K562 (cell line): ENCODE data around the gene CGNL1. TPM values are rescaled to one million over a fixed set of nuclear protein-coding genes. Genes with fewer than 3 reads are reported as not detected.
A peak's percentile ranks its signal among the peaks of the same experiment; 100 is the strongest.

Experiments used
- ATAC-seq: fragments of 200-7000 bp; cut with Tn5 transposase; 3 replicates; pipeline ENCODE4 v1.9.1; 2020; ENCODE audit warnings: moderate library complexity
- BruUV-seq: library from RNA; stranded (reverse); fragments of 400-500 nt; replicated peaks from 2 replicates; lab custom pipeline; 2021; lab: Mats Ljungman, UMichigan
- CTCF ChIA-PET: fragments of 300-600 bp; formaldehyde crosslinking; extraction: SDS; loops from one replicate; lab custom pipeline; 2021; ENCODE audit warnings: low intra/inter-chr PET ratio; lab: Yijun Ruan, JAX
- POLR2A ChIA-PET: fragments of 300-600, 350-650 bp; sonication (Branson Sonifier 250); formaldehyde crosslinking; extraction: SDS; loops from one replicate; lab custom pipeline; 2021; ENCODE audit warnings: antibody characterized with exemption, inconsistent platforms; lab: Yijun Ruan, JAX
- DNase-seq, 4 experiments: peaks; one replicate each; pipeline versions ENCODE4 v3.0.0 to v3.0.0-alpha.2; 2011 to 2018; ENCODE audit warnings: low spot score in 3 of 4, mixed read lengths in 3 of 4; ENCODE audit errors: extremely low read depth in 1 of 4
- FAIRE-seq: peaks from 2 replicates; lab custom pipeline; 2011; peaks lifted over from hg19 to GRCh38; lab: Jason Lieb, UNC
- H2AFZ ChIP-seq: 2 replicates; pipeline ENCODE4 v1.6.0; 2011; ENCODE audit warnings: low read depth, low read length, control low read depth, inconsistent platforms
- H3K27ac ChIP-seq: fragments of 200-600 bp; 3 replicates; pipeline ENCODE4 v1.8.0; 2011; ENCODE audit warnings: low read depth, mild to moderate bottlenecking, control low read depth, inconsistent platforms, low read length, moderate library complexity, mixed read lengths; ENCODE audit errors: extremely low read depth
- H3K27me3 ChIP-seq, 2 experiments: fragments of 300-600 bp in 1 of 2; 2 replicates in 1 of 2; 3 replicates in 1 of 2; pipeline versions ENCODE4 v1.6.0 to v1.8.0; 2011; ENCODE audit warnings: inconsistent platforms in 2 of 2, low read length in 2 of 2, mild to moderate bottlenecking in 1 of 2, mixed read lengths in 1 of 2, moderate library complexity in 1 of 2; ENCODE audit not compliant: control insufficient read depth in 2 of 2, insufficient read depth in 2 of 2
- H3K36me3 ChIP-seq: fragments of 300-600 bp; 3 replicates; pipeline ENCODE4 v1.8.0; 2011; ENCODE audit warnings: mild to moderate bottlenecking, low read length, inconsistent platforms; ENCODE audit not compliant: control insufficient read depth, insufficient read depth
- H3K4me1 ChIP-seq, 2 experiments: fragments of 200-600 bp in 1 of 2; replicated peaks in 1 of 2; 2 replicates in 1 of 2; 3 replicates in 1 of 2; pipeline versions ENCODE4 v1.5.1 to v1.8.0; 2011; ENCODE audit warnings: inconsistent platforms in 2 of 2, low read length in 2 of 2, mild to moderate bottlenecking in 1 of 2, mixed read lengths in 1 of 2, moderate library complexity in 1 of 2; ENCODE audit not compliant: control insufficient read depth in 2 of 2, insufficient read depth in 2 of 2
- H3K4me2 ChIP-seq: 2 replicates; pipeline ENCODE4 v1.6.1; 2011; ENCODE audit warnings: low read length, control low read depth, inconsistent platforms, mixed read lengths; ENCODE audit not compliant: insufficient read depth
- H3K4me3 ChIP-seq: fragments of 200-600 bp; sonication (generic), shearing (Covaris generic); 2 replicates; pipeline ENCODE4 v1.5.1; 2016; ENCODE audit warnings: control low read depth, inconsistent platforms
- H3K79me2 ChIP-seq: fragments of 200-600 bp; 3 replicates; pipeline ENCODE4 v1.8.0; 2011; ENCODE audit warnings: low read length, inconsistent platforms; ENCODE audit not compliant: control insufficient read depth, insufficient read depth
- H3K9ac ChIP-seq, 2 experiments: 2 replicates each; pipeline versions ENCODE4 v1.6.0 to v1.6.1; 2011; ENCODE audit warnings: low read depth in 2 of 2, low read length in 2 of 2, control low read depth in 1 of 2, inconsistent platforms in 1 of 2, mild to moderate bottlenecking in 1 of 2, mixed read lengths in 1 of 2; ENCODE audit not compliant: insufficient read depth in 1 of 2
- H3K9me1 ChIP-seq: one replicate; pipeline ENCODE4 v1.6.0; 2011; ENCODE audit warnings: inconsistent platforms, mild to moderate bottlenecking, low read length, moderate library complexity; ENCODE audit not compliant: control insufficient read depth, insufficient read depth
- H3K9me3 ChIP-seq: replicated peaks from 2 replicates; pipeline ENCODE4 v1.5.1; 2011; ENCODE audit warnings: low read depth, low read length, inconsistent platforms; ENCODE audit not compliant: control insufficient read depth, insufficient read depth
- H4K20me1 ChIP-seq: replicated peaks from 2 replicates; pipeline ENCODE4 v1.6.1; 2011; ENCODE audit warnings: low read length, inconsistent platforms, mixed read lengths; ENCODE audit not compliant: control insufficient read depth, insufficient read depth
- BRCA1 ChIP-seq, 2 experiments: fragments of 450-650 bp in 1 of 2; sonication (generic) in 1 of 2; formaldehyde crosslinking in 1 of 2; IDR thresholded peaks; 2 replicates each; pipeline versions ENCODE4 v1.5.0 to v1.6.1; 2017 to 2020; ENCODE audit warnings: mild to moderate bottlenecking in 1 of 2, missing genetic modification reagents in 1 of 2
- CHD7 ChIP-seq: fragments of 200-600 bp; sonication (generic); IDR thresholded peaks from one replicate; pipeline ENCODE4 v1.6.1; 2012; ENCODE audit warnings: mild to moderate bottlenecking, low read depth, low read length, inconsistent platforms
- CREBBP ChIP-seq: IDR thresholded peaks from one replicate; pipeline ENCODE4 v1.6.1; 2012; ENCODE audit warnings: low read depth, mild to moderate bottlenecking, control low read depth, inconsistent platforms, low read length
- CTCF ChIP-seq, 3 experiments: IDR thresholded peaks in 2 of 3; conservative IDR thresholded peaks in 1 of 3; 2 replicates each; pipeline ENCODE4 v1.5.1; 2011 to 2012; ENCODE audit warnings: low read length in 3 of 3, mild to moderate bottlenecking in 3 of 3, control low read depth in 2 of 3, improper control_type of control experiment in 1 of 3, inconsistent platforms in 1 of 3, low read depth in 1 of 3, mixed read lengths in 1 of 3, moderate library complexity in 1 of 3; ENCODE audit not compliant: insufficient read depth in 2 of 3
- MCM5 ChIP-seq: fragments of 450-650 bp; IDR thresholded peaks from 2 replicates; pipeline ENCODE4 v1.6.1; 2016; ENCODE audit warnings: low read depth
- SPI1 ChIP-seq: IDR thresholded peaks from 2 replicates; pipeline ENCODE4 v1.6.1; 2011; ENCODE audit warnings: low read depth, low read length, control low read depth, borderline replicate concordance
- WGBS: fragments of 100-300 bp; shearing (Covaris generic); methylation state at CpG from one replicate; pipeline ENCODE4 v1.1.6; 2016; ENCODE audit warnings: low coverage, mixed read lengths; ENCODE audit not compliant: insufficient coverage; ENCODE audit errors: missing lambda C conversion rate; 5-methylcytosine and 5-hydroxymethylcytosine counted together
- in situ Hi-C: fragments of 300-500 bp; cut with MboI; formaldehyde crosslinking; loops from 4 replicates; pipeline ENCODE4 v1.15.0; 2018; ENCODE audit warnings: inconsistent platforms, mixed read lengths
- intact Hi-C: fragments of 100-400 bp; cut with micrococcal nuclease; formaldehyde crosslinking; loops from 2 replicates; pipeline ENCODE4 v1.14.2; 2022
- polyA plus RNA-seq, 8 experiments: library from polyadenylated mRNA; depleted of rRNA in 4 of 8; stranded (reverse) in 5 of 8; unstranded in 3 of 8; fragments of >200 nt; fragmentation: Nextera tagmentation in 2 of 8; fragmentation: Illumina TruSeq in 1 of 8; extraction: Ambion mirVana in 2 of 8; extraction: Trizol in 1 of 8; gene quantifications; 2 replicates each; pipeline versions ENCODE4 v1.2.1 to v1.2.3, GENCODE V29; 2011 to 2014; ENCODE audit warnings: inconsistent platforms in 1 of 8, missing spikeins in 1 of 8
- total RNA-seq, 7 experiments: library from RNA; depleted of rRNA in 6 of 7; stranded (reverse); fragments of >200 nt in 6 of 7; fragmentation: Illumina TruSeq in 2 of 7; extraction: Trizol in 2 of 7; gene quantifications; 2 replicates each; pipeline versions ENCODE4 v1.2.1 to v1.2.3, GENCODE V29; 2011 to 2021; ENCODE audit warnings: low replicate concordance in 1 of 7

CGNL1 gene
- total and polyA plus RNA-seq, 9 of the 15 experiments (the other 6 are each of a cell fraction or from before 2014, with no cell fraction given): 0.01 to 0.07 TPM; not detected in 7

- H4K20me1 ChIP-seq: no peaks in the 10 kb centered on the region
- POLR2A ChIA-PET: interaction anchor here (0.6 to 1.3 kb wide), 4 partner anchors 10 to 290 kb away, joined by 3 read pairs; partner anchors contain the start of gene CGNL1
- no peak overlapping the region for H3K9ac ChIP-seq
- no peak overlapping the region for H3K27ac ChIP-seq
- TF ChIP-seq SPI1 (peak; percentile 90), BRCA1 (IDR thresholded peaks at IDR 0.05) (no peak), BRCA1 (CRISPR knock-in tag; IDR thresholded peaks at IDR 0.05) (no peak), CHD7 (no peak), CREBBP (no peak), CTCF (IDR thresholded peaks at IDR 0.05 in 2 of 3, conservative IDR thresholded peaks at IDR 0.05 in 1 of 3; ENCODE audit: insufficient read depth in 2 of 3, low read depth in 1 of 3, low read length in 3 of 3) (peak in 2 of 3 experiments; percentile 8 to 25; a peak in 1 of 6 replicates), MCM5 (no peak)
- FAIRE-seq (peak; percentile 79), DNase-seq (no peak), ATAC-seq (peak; percentile 73)
- peaks cover 5 to 7% of the 10 kb centered on the region in 2 experiments; a peak in 4 of 5 replicates for H3K27me3 ChIP-seq
- H3K4me1 ChIP-seq: no peaks in the 10 kb centered on the region
- 35% methylated on average over 9 of the region's 9 CpGs for WGBS
- CTCF ChIA-PET: no interaction called here
- no peaks in the 10 kb centered on the region for H3K9me3 ChIP-seq
- no peak overlapping the region for H2AFZ ChIP-seq
- H3K4me2 ChIP-seq: no peak overlapping the region
- no peaks in the 10 kb centered on the region for H3K79me2 ChIP-seq
- H3K4me3 ChIP-seq: no peak overlapping the region
- intact Hi-C loops: no loop called here
- BruUV-seq: no TSS peak
- in situ Hi-C loops: no loop called here
- no peaks in the 10 kb centered on the region for H3K36me3 ChIP-seq
- H3K9me1 ChIP-seq: no peaks in the 10 kb centered on the region
Observed at GRCh38 chr15:57364282-57365007, 11.9 kb upstream of the CGNL1 start.
